BJ (cell line): ENCODE measurements around the gene EPB41L4B. TPM values are rescaled to one million over a fixed set of nuclear protein-coding genes. Genes with fewer than 3 reads are reported as not detected.

Experiments
- CTCF ChIA-PET: fragments of 350-600 bp; formaldehyde crosslinking; extraction: SDS; loops from one replicate; lab custom pipeline; 2021; ENCODE audit warnings: antibody characterized with exemption, inconsistent platforms; lab: Yijun Ruan, JAX
- POLR2A ChIA-PET: fragments of 300-600 bp; sonication (Branson Sonifier 250); formaldehyde crosslinking; extraction: SDS; loops from one replicate; lab custom pipeline; 2021; ENCODE audit warnings: antibody characterized with exemption; lab: Charles Lee
- DNase-seq: peaks from one replicate; pipeline ENCODE4 v3.0.0-alpha.2; 2011; ENCODE audit warnings: low read depth
- H3K27me3 ChIP-seq: 2 replicates; pipeline ENCODE4 v1.6.0; 2011; ENCODE audit warnings: low read length; ENCODE audit not compliant: control insufficient read depth, insufficient read depth
- H3K36me3 ChIP-seq: 2 replicates; pipeline ENCODE4 v1.5.1; 2011; ENCODE audit warnings: low read length; ENCODE audit not compliant: control insufficient read depth, insufficient read depth
- H3K4me3 ChIP-seq: 2 replicates; pipeline ENCODE4 v1.5.1; 2011; ENCODE audit warnings: low read depth, mild to moderate bottlenecking, control low read depth, low read length
- CTCF ChIP-seq: IDR thresholded peaks from 2 replicates; pipeline ENCODE4 v1.5.1; 2011; ENCODE audit warnings: low read depth, mild to moderate bottlenecking, control low read depth, inconsistent platforms, low read length, moderate library complexity; ENCODE audit not compliant: insufficient read depth
- polyA plus RNA-seq: library from polyadenylated mRNA; depleted of rRNA; stranded (reverse); fragments of >200 nt; gene quantifications from 2 replicates; pipeline ENCODE4 v1.2.3, GENCODE V29; 2011

EPB41L4B gene
- polyA plus RNA-seq, 1 experiment, result 0.21 TPM

GRCh38 chr9:109168170-109168569 is 152.7 kb downstream of the EPB41L4B start:
- ChIA-PET CTCF (interaction anchor here (1.4 kb wide), 1 partner anchor 15 kb away, joined by 3 read pairs; no protein-coding TSS in a partner anchor), POLR2A (no interaction called here)
- DNase-seq, result no peak
- no peak overlapping the region for H3K4me3 ChIP-seq
- no peak for TF ChIP-seq CTCF
- H3K36me3 ChIP-seq, result no peaks in the 10 kb centered on the region
- peaks cover 12% of the 10 kb centered on the region for H3K27me3 ChIP-seq

- ChIA-PET CTCF (interaction anchor here (1.4 kb wide), 1 partner anchor 16 kb away, joined by 3 read pairs; no protein-coding TSS in a partner anchor), POLR2A (no interaction called here)
- Histone ChIP-seq H3K27me3 (peaks cover 12% of the 10 kb centered on the region), H3K4me3 (no peak overlapping the region), H3K36me3 (no peaks in the 10 kb centered on the region)
- no peak for DNase-seq
- TF ChIP-seq CTCF, result no peak
These were observed 153.1 kb downstream of the EPB41L4B start for GRCh38 chr9:109167716-109168115.

- DNase-seq, result no peak
- ChIA-PET CTCF (interaction anchor here (1.3 kb wide), 1 partner anchor 32 kb away, joined by 3 read pairs; no protein-coding TSS in a partner anchor), POLR2A (no interaction called here)
- Histone ChIP-seq H3K27me3 (peaks cover 11% of the 10 kb centered on the region), H3K4me3 (no peak within 1 kb of the TSS), H3K36me3 (no peaks in the 10 kb centered on the region)
- no peak for TF ChIP-seq CTCF
These were observed 153.9 kb downstream of the EPB41L4B start, which contains the start of gene FRRS1L for GRCh38 chr9:109166771-109167601. FRRS1L (minus strand) TSS chr9:109167249; CDS start chr9:109167138, 111 bp downstream.

GRCh38 chr9:109166171-109166770 is 154.6 kb downstream of the EPB41L4B start:
- no peak overlapping the region for H3K4me3 ChIP-seq
- ChIA-PET CTCF (interaction anchor here (1.3 to 1.5 kb wide), 2 partner anchors 18 to 33 kb away, joined by 3 read pairs; no protein-coding TSS in a partner anchor), POLR2A (no interaction called here)
- DNase-seq, result no peak
- H3K27me3 ChIP-seq, result peaks cover 10% of the 10 kb centered on the region
- TF ChIP-seq CTCF, result no peak
- H3K36me3 ChIP-seq, result no peaks in the 10 kb centered on the region

GRCh38 chr9:109164042-109164441 is 156.8 kb downstream of the EPB41L4B start:
- ChIA-PET POLR2A (no interaction called here), CTCF (no interaction called here)
- H3K27me3 ChIP-seq, result peaks cover 12% of the 10 kb centered on the region
- no peaks in the 10 kb centered on the region for H3K36me3 ChIP-seq
- no peak for DNase-seq
- no peak overlapping the region for H3K4me3 ChIP-seq
- no peak for TF ChIP-seq CTCF
